ENCODE data around the gene GALNTL6.

GALNTL6 gene

DNA sequence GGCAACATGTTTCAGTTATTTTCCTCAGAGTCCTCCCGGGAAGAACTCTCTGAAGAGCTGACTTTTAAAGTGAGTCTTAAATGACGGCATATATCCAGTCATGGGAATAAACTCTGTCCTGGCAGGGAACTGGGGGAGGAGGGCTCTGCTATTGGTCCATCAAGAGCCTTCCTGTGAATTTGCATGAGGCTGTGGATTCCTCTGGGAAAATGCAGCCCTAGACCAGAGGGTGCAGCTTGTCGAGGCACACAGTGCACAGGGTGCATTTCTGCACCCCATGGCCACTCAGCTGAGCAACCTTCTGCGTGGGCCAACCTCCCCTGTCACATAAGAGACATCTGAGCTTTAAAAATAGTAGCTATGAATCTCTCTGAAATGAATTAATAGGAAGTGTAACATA is 360.0 kb downstream of the GALNTL6 start:
- Histone ChIP-seq H3K27me3 (ENCODE audit: insufficient read depth, poor library complexity, severe bottlenecking) (no peaks in the 10 kb centered on the region), H3K27ac (replicated peaks) (no peak overlapping the region), H3K4me3 (replicated peaks; ENCODE audit: insufficient read depth, low read length) (no peak overlapping the region)
- TF ChIP-seq GABPA (IDR thresholded peaks at IDR 0.05; ENCODE audit: low read depth), result no peak
- TF ChIP-seq SPI1 (IDR thresholded peaks at IDR 0.05; ENCODE audit: borderline replicate concordance, low read depth), result no peak
- TF ChIP-seq POLR2AphosphoS5 (IDR thresholded peaks at IDR 0.05; ENCODE audit: low read depth), result no peak
- DNase-seq (ENCODE audit: low read depth in 1 of 2, low spot score in 1 of 2), result no peak

DNA sequence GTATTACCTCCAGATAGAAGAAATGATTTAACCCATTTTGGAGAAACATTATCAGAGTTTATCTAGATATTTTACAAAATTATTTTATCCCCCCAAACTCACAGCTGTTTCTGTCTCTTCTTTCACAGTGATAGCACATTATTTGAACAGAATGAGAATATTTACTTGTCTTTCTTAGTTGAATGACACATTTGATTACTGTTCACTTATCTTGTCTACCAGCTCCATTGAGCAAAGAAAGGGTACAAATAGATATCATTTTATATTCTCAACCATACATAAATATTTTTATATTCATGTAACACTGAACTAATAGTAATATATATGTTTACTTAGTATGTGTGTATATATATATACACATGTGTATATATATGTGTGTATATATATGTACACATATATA is 364.2 kb downstream of the GALNTL6 start:
- no peaks in the 10 kb centered on the region for H3K27me3 ChIP-seq (ENCODE audit: insufficient read depth, poor library complexity, severe bottlenecking)
- no peak overlapping the region for H3K27ac ChIP-seq (replicated peaks)
- no peak for DNase-seq (ENCODE audit: low read depth in 1 of 2, low spot score in 1 of 2)
- TF ChIP-seq, protein P1, sequence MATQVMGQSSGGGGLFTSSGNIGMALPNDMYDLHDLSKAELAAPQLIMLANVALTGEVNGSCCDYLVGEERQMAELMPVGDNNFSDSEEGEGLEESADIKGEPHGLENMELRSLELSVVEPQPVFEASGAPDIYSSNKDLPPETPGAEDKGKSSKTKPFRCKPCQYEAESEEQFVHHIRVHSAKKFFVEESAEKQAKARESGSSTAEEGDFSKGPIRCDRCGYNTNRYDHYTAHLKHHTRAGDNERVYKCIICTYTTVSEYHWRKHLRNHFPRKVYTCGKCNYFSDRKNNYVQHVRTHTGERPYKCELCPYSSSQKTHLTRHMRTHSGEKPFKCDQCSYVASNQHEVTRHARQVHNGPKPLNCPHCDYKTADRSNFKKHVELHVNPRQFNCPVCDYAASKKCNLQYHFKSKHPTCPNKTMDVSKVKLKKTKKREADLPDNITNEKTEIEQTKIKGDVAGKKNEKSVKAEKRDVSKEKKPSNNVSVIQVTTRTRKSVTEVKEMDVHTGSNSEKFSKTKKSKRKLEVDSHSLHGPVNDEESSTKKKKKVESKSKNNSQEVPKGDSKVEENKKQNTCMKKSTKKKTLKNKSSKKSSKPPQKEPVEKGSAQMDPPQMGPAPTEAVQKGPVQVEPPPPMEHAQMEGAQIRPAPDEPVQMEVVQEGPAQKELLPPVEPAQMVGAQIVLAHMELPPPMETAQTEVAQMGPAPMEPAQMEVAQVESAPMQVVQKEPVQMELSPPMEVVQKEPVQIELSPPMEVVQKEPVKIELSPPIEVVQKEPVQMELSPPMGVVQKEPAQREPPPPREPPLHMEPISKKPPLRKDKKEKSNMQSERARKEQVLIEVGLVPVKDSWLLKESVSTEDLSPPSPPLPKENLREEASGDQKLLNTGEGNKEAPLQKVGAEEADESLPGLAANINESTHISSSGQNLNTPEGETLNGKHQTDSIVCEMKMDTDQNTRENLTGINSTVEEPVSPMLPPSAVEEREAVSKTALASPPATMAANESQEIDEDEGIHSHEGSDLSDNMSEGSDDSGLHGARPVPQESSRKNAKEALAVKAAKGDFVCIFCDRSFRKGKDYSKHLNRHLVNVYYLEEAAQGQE (IDR thresholded peaks at IDR 0.05; ENCODE audit: insufficient replicate concordance, low read depth), result no peak
- TF ChIP-seq, protein P2, sequence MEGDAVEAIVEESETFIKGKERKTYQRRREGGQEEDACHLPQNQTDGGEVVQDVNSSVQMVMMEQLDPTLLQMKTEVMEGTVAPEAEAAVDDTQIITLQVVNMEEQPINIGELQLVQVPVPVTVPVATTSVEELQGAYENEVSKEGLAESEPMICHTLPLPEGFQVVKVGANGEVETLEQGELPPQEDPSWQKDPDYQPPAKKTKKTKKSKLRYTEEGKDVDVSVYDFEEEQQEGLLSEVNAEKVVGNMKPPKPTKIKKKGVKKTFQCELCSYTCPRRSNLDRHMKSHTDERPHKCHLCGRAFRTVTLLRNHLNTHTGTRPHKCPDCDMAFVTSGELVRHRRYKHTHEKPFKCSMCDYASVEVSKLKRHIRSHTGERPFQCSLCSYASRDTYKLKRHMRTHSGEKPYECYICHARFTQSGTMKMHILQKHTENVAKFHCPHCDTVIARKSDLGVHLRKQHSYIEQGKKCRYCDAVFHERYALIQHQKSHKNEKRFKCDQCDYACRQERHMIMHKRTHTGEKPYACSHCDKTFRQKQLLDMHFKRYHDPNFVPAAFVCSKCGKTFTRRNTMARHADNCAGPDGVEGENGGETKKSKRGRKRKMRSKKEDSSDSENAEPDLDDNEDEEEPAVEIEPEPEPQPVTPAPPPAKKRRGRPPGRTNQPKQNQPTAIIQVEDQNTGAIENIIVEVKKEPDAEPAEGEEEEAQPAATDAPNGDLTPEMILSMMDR (IDR thresholded peaks at IDR 0.05; ENCODE audit: insufficient read depth, low read length), result no peak
- TF ChIP-seq GABPA (IDR thresholded peaks at IDR 0.05; ENCODE audit: low read depth), result no peak
- no peak for TF ChIP-seq SPI1 (IDR thresholded peaks at IDR 0.05; ENCODE audit: borderline replicate concordance, low read depth)
- H3K4me3 ChIP-seq (replicated peaks; ENCODE audit: insufficient read depth, low read length), result no peak overlapping the region

DNA sequence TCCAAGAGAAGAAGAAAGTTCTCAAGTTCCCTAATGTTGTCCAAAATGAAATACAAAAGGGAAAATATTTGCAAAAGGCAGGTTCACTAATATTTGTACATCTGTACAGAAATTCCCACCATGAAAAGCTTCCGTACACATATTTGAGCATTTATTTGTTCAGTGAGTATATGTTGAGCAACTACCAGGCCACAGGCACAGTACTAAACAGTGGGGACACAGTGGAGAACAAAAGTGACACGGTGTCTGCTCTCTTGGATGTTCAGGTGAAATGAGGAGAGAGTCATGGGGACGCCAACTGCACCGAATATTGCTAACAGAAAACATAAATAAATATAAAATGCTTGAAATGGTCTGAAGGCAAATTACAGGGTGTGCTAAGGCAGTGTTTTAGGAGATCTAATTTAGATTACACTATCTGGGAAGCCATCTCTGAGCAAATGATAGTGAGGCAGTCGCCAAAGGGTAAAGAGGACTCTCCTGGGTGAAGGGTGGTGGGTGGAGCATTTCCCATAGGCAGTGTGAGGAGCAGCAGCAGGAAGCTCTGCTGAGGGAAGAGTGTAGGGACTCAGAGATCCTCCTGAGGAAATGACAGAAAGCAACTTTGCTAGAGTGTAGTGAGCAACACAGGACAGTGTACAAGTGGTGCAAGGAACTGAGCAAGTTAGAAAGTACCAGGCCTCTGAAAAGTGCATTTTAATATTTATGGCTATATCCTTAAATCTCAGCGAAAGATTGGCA is 375.2 kb downstream of the GALNTL6 start:
- no peaks in the 10 kb centered on the region for H3K27me3 ChIP-seq (ENCODE audit: insufficient read depth, poor library complexity, severe bottlenecking)
- TF ChIP-seq SPI1 (IDR thresholded peaks at IDR 0.05; ENCODE audit: borderline replicate concordance, low read depth) (no peak), POLR2AphosphoS5 (IDR thresholded peaks at IDR 0.05; ENCODE audit: low read depth) (no peak), GABPA (IDR thresholded peaks at IDR 0.05; ENCODE audit: low read depth) (no peak)
- TF ChIP-seq, protein P2 (IDR thresholded peaks at IDR 0.05; ENCODE audit: insufficient read depth, low read length), result no peak
- TF ChIP-seq, protein P1 (IDR thresholded peaks at IDR 0.05; ENCODE audit: insufficient replicate concordance, low read depth), result no peak
- no peak for DNase-seq (ENCODE audit: low read depth in 1 of 2, low spot score in 1 of 2)
- H3K27ac ChIP-seq (replicated peaks), result no peak overlapping the region
- H3K4me3 ChIP-seq (replicated peaks; ENCODE audit: insufficient read depth, low read length), result no peak overlapping the region

DNA sequence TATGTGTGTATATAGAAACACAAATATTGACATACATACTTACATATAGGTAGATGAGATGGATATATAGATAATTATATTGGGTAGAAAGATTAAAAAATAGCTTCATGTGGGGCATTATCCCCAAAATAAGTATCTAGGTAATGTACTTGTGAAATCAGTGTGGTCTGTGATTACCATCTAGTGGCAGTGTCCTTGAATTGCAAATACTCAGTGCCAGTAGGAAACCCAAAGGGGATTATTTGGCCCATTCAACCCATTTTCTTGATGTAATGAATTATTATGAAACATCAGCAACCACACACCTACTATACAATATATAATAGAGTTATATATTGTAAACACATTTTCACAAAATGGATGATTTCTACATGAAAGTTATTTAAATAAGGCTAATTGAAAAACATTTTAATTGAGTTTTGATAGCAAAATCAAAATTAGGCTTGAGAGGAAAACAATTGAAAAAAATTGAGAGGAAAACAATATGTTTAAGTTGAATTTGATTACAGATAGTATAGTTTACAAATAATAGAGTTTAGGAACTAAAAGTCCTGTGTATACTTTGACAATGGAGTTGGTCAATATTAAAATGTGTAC is 389.4 kb downstream of the GALNTL6 start:
- Histone ChIP-seq H3K27me3 (ENCODE audit: insufficient read depth, poor library complexity, severe bottlenecking) (no peaks in the 10 kb centered on the region), H3K4me3 (replicated peaks; ENCODE audit: insufficient read depth, low read length) (no peak overlapping the region), H3K27ac (replicated peaks) (no peak overlapping the region)
- DNase-seq (ENCODE audit: low read depth in 1 of 2, low spot score in 1 of 2), result peak; percentile 5 to 8
- TF ChIP-seq, protein P2 (IDR thresholded peaks at IDR 0.05; ENCODE audit: insufficient read depth, low read length), result peak; percentile 37
- TF ChIP-seq POLR2AphosphoS5 (IDR thresholded peaks at IDR 0.05; ENCODE audit: low read depth), result no peak

All from HL-60 (cell line).